HCT116 (cell line): ENCODE measurements around the gene FRMPD1.

ENCODE experiments used
- CEBPB ChIP-seq: IDR thresholded peaks from 2 replicates; pipeline ENCODE4 v1.6.1; 2012; ENCODE audit warnings: low read depth
- CTCF ChIP-seq, 3 experiments: fragments of 200-600 bp in 1 of 3; sonication (generic) in 1 of 3; IDR thresholded peaks in 2 of 3; conservative IDR thresholded peaks in 1 of 3; 2 replicates each; pipeline ENCODE4 v1.5.1; 2012 to 2017; ENCODE audit warnings: low read depth in 2 of 3, low read length in 2 of 3, antibody characterized with exemption in 1 of 3, borderline replicate concordance in 1 of 3, control low read depth in 1 of 3, mild to moderate bottlenecking in 1 of 3, mixed read lengths in 1 of 3, mixed run types in 1 of 3, moderate library complexity in 1 of 3; ENCODE audit not compliant: insufficient read depth in 1 of 3
- EGR1 ChIP-seq: IDR thresholded peaks from 2 replicates; pipeline ENCODE4 v1.6.1; 2012; ENCODE audit warnings: low read depth
- EZH2 ChIP-seq: fragments of 200-600 bp; sonication (generic); IDR thresholded peaks from 2 replicates; pipeline ENCODE4 v1.6.1; 2017; ENCODE audit warnings: antibody characterized with exemption, mixed run types
- EZH2phosphoT487 ChIP-seq: fragments of 200-600 bp; IDR thresholded peaks from 2 replicates; pipeline ENCODE4 v1.6.1; 2018; ENCODE audit warnings: antibody characterized with exemption, borderline replicate concordance
- POLR2A ChIP-seq: IDR thresholded peaks from 2 replicates; pipeline ENCODE4 v1.7.0; 2011; ENCODE audit warnings: borderline replicate concordance; ENCODE audit not compliant: insufficient read depth, insufficient read length; ENCODE audit errors: extremely low read depth
- POLR2AphosphoS5 ChIP-seq: IDR thresholded peaks from 2 replicates; pipeline ENCODE4 v1.6.1; 2011; ENCODE audit warnings: mild to moderate bottlenecking, low read depth, low read length, moderate library complexity
- REST ChIP-seq: IDR thresholded peaks from 2 replicates; pipeline ENCODE4 v1.6.1; 2012; ENCODE audit warnings: low read depth
- SP1 ChIP-seq: IDR thresholded peaks from 2 replicates; pipeline ENCODE4 v1.6.1; 2012; ENCODE audit warnings: low read depth
- YY1 ChIP-seq: IDR thresholded peaks from 2 replicates; pipeline ENCODE4 v1.6.1; 2011; ENCODE audit warnings: low read length, low read depth, moderate library complexity, mild to moderate bottlenecking; ENCODE audit not compliant: insufficient replicate concordance; ENCODE audit errors: extremely low read depth

- no peak for TF ChIP-seq POLR2AphosphoS5
- TF ChIP-seq CTCF (IDR thresholded peaks at IDR 0.05 in 2 of 3, conservative IDR thresholded peaks at IDR 0.05 in 1 of 3; ENCODE audit: borderline replicate concordance in 1 of 3, insufficient read depth in 1 of 3, low read depth in 2 of 3, low read length in 2 of 3): no peak
- no peak for TF ChIP-seq SP1
- no peak for TF ChIP-seq YY1
- no peak for TF ChIP-seq CEBPB
- no peak for TF ChIP-seq EZH2phosphoT487
- TF ChIP-seq POLR2A: no peak
- TF ChIP-seq EZH2: no peak; the same call in 1 of the 2 replicates
- no peak for TF ChIP-seq EGR1
- no peak for TF ChIP-seq REST
Measured at GRCh38 chr9:37650873-37651768, at the start of gene FRMPD1.
